Stimulated activated naive CD8-positive, alpha-beta T cell treated with anti-CD3 and anti-CD28 coated beads, Interleukin-15, Interleukin-2, amounts not matched to agents 100 U/mL and 50 U/mL, for 24 hours (primary cell): Measurements from ENCODE around the gene TBP.

Experiments used
- ATAC-seq: fragments of 150-1000 bp; cut with Tn5 transposase; one replicate; pipeline ENCODE4 v1.10.0; 2021
- DNase-seq: peaks from one replicate; pipeline ENCODE4 v3.0.0; 2021

The TBP gene

DNA sequence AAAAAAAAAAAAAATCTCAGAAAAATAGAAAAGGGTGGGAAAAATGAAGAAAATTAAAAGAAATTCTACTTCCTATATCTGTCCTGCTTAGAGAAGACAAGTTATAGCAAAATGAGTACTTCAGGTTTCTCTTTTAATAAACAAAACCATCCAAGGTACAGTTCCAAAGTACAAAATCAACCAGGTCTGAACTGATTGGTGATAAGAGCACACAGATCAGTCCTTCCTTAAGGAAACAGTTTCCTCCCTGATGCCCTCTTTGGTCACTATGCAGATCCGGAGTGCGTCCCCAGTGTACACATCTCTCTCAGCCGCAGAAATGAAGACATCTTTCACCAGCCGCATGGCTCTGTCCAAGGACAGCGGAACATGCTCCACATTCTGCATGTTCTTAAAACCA lies 19.2 kb upstream of the TBP start:
- ATAC-seq, result no peak
- DNase-seq, result no peak

DNA sequence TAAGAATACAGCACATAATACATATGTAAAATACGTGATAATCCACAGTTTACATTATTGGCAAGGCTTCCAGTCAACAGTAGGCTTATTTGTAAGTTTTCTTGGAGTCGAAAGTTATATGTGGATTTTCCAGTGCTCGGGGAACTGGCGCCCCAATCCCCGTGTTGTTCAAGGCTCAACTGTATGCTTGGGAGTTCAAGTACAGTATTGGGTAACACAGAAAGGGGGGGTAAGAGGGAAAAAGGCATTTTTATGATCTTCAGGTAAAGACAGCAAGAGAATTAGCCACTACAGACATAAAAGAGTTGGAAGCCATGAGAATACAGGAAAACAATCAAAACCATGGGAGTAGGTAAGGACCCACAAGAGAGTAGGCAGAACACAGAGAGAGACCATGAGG lies 17.5 kb upstream of the TBP start:
- no peak for DNase-seq
- ATAC-seq, result no peak

DNA sequence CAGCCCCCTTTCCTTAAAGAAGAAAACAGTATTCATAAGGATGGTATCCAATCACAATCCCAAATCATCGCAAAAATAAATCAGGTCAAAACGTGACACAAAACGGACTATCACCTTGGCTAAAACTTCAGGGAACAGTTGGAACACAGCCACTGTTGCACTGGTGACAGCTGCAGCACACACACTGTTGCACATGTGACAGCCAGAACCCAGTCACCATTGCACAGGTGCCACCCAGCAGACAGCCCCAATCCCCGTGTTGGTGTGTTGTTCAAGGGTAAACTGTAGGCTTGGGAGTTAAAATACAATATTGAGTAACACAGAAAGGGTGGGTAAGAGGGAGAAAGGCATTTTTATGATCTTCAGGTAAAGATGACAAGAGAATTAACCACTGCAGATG lies 16.8 kb upstream of the TBP start:
- ATAC-seq, result no peak
- no peak for DNase-seq

DNA sequence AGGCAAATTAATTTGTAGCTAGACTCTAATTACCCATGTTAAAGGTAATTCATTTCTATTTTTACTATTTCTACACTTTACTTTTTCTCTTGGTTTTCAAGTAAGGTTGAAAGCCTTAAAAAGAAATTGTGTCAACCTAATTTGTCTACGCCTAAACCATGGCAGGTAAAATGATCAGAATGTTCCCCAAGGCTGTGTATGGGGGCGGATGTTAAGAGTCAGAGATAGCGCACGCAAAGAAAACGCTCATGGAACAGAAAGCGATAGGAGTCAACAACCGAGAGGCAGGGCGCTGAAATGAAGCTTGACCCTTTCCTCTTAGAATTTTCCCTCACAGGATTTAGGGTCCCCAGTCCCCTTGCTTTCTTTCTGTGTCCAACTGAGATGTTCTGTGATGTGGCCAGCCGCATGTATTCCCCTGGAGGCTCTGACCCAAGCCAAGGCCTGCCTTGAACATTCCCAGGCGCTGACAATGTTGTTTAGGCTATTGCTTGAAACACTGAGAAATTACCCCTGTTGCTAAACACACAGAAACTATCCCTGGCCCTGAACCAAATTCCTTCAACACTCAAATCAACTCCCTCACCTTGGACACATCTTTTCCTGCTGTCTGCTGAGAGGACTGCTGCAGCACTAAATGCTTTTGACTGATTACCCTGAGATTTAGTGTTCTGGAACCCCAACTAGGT lies 12.0 kb upstream of the TBP start:
- DNase-seq (no peak), ATAC-seq (no peak)

DNA sequence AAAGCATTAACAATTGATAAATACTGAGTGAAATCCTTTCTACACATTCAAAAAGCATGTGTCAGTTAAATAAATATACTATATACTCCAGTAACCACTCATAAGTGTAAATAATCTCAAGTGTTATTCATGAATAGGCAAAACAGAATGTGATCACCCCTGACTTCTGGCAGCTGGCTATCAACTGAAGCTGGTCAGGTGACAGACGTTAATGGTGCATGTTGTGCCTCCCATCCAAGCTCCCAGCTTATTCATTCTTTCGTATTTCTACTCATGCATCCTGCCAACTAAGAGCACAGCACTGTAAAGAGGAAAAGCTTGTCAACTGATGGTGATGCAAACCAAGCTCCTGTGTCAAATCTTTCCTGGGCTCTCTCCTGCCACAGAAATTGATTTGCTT lies 8.8 kb upstream of the TBP start:
- no peak for DNase-seq
- ATAC-seq, result no peak

DNA sequence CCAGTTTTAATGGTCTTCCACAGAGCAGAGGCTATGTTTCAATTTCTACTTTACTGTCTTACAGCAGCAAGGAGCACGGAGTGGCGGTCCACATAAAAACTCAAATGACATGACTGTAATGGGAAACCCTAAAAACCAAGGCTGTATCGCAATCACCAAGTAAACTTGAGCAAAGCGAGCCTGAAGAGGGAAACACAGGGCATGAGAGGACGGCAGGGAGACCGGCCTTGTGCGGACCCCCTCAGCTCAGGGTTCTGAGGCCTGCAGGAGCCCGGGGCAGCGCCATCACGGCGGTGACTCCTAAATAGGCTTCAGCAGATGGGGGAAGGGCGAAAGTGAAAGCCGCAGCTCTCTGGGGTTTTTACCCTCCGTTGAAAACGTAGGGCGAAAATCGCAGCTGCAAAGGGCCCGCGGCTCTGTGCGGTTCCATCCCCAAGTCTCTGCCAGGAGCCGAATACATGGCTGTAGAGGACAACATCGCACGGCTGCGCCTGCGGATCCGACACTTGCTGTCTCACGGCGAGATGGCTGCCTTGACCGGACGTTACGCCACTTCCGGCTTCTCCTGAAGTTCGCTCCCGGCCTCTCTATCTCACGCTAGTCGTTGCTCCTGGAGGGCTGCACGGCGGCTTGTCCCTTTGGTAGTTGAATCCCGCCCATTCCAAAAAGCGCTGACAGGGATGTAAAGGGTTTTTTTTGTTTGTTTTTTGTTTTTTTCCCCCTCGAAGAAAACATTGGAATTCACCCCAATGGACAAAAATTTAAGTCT lies 1.2 kb upstream of the TBP start, which contains the start of gene PSMB1:
Gene PSMB1, minus strand, starts transcription at position 543 of the 769 bp plus-strand sequence. Its CDS starts 65 bp downstream, at position 478.
- ATAC-seq (peak; percentile 62), DNase-seq (peak; percentile 90)

DNA sequence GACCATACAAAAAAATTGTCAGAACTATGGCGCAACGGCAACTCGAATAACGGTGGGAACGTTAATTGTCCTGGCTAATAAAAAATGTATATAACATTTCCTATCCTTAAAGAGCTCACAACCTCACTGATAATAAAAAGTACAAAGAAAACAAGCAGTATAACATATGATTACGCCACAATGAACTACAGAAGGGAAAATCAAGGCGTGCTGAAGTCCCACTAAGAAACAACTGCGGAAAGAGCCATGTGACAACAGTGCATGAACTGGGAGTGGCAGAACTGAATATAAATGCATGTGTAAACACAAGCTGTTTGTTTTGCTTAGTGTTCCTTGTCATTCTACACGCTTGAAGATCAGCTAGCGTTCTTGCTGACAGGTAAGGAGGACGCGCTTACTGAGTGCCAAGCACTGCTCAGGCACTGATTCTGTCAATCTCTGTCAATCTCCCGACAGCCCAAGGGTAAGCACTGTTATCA lies 596 bp upstream of the TBP start:
- DNase-seq (no peak), ATAC-seq (peak; percentile 34)

DNA sequence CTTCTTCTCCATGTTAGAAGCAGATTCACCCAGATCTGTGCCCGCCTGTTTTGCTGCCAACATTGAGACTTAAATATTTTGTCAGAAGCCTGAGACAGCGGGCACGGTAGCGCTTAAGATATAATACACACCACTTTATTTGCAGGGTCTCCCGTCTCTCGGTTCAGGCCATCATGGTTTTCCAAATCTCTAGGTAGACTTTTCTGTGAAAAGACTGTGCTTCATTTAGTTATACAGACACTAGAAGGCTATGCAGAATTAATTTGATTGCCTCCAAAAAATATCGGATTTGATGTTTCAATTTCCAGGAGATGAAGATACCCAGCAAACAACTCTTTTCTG lies 598 bp downstream of the TBP start:
- ATAC-seq (no peak), DNase-seq (no peak)

DNA sequence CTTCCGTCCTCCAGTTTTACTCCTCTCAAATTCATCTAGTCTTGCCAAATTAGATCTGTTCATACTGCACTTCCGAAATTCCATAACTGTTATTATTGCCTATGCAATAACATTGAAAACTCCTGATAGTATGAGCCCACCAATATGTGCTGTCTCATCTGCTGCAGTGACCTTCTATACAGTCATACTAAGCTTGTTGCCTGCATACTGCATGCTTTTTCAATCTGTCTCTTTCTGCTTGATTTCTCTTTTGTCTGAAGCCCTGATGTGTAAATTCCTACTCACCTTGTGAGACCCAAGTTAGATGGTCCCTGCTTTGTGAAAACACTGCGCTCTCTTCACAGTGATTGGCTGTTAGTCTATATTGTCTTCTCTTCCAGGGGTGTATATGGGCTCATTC lies 1.1 kb downstream of the TBP start:
- ATAC-seq (no peak), DNase-seq (no peak)

DNA sequence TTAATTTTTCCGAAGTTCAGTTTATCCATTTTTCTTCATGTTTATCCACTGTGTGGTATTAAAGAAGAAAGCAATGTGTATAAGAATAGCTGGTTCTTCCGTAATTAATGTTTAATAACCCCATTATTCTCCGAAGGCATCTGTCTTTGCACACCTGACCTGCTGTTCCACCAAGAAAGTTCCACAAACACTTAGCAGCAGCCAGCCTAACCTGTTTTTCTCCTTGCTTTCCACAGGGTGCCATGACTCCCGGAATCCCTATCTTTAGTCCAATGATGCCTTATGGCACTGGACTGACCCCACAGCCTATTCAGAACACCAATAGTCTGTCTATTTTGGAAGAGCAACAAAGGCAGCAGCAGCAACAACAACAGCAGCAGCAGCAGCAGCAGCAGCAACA lies 7.4 kb downstream of the TBP start:
- ATAC-seq (no peak), DNase-seq (no peak)

DNA sequence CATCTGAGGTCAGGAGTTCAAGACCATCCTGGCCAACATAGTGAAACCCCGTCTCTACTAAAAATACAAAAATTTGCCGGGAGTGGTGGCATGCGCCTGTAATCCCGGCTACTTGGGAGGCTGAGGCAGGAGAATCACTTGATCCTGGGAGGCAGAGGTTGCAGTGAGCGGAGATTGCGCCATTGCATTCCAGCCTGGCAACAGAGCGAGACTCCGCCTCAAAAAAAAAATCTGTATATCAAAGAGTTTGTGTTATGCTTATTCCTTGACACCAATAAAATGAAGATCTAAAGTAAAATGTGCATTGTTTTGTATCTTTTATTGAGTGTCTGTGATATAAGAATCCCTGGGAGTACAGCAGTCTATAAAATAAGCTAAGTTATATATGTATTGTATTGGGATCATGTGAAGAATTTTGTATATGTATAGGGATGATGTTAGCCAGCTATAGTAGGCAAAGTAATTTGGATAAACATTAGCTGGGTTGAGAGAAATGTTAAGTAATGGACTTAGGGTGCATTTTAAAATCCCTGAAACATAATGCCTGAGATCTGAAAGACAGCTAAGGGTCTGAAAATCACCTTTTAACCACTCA lies 10.9 kb downstream of the TBP start:
- no peak for DNase-seq
- no peak for ATAC-seq

DNA sequence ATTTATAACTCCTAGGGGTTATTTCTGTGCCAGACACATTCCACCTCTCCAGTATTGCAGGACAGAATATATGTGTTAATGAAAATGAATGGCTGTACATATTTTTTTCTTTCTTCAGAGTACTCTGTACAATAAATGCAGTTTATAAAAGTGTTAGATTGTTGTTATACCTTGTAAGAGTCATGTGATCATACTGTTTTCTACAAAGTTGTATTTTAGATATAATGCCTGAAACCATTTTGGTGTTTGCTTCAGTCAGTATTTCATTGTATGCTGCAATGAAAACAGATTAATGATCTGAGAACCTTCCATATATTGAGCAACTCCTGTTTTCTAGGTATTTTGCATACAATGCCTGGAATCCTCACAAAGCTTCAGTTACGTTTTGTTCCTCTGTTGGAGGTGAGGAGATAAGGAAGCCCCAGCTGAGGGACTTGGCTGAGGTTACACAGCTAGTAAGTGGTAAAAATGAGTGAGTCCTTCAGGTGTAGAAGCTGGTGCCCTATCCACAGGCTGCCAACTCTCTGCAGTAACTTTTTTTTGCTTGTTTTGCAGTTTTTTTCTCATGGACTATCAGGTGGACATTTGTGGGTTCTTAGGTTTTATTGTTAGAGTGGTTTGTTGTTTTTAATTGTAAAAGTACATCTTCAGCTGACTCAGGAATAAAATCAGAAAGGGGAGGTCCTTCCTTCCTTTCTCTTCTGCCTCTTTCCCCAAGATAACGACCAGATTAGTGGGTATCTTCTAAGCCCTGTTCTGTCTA lies 18.7 kb downstream of the TBP start:
- ATAC-seq, result no peak
- no peak for DNase-seq

DNA sequence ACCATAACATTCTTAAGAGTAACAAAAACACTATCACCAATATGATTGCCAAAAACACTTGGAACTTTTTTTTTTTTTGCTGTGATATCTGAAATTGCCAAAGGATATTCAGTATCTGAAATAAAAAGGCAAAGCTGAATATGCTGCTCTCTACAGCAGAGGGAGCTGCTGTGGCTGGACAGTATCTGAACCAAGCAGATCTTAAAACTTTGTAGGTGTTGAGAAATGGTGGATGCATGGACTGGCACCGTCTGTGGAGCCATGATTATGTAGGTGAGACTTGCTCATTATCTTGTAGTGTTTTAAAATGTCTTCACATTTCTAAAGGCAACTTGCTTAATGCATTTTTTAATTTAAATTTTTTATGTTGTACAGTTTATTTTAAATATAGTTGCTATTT lies 21.1 kb downstream of the TBP start:
- DNase-seq, result no peak
- no peak for ATAC-seq

DNA sequence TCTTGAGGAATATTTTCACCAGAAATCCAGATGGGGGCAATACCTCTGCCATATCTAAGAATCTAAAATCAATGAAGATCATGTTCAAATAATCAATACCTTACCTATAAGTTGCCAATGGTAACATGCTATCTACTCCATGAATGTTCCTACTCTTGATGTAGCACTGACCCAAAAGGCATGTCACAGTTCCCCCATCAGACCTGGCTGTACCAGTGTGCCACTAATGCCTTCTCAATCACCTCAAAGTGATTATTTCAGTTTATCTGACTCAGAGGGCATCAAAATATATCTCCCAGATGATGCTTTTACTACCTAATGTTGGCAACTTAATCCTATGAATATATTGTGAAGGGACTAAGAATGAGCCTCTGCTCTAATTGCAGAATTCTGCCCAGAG lies 24.7 kb downstream of the TBP start:
- no peak for DNase-seq
- ATAC-seq, result no peak

DNA sequence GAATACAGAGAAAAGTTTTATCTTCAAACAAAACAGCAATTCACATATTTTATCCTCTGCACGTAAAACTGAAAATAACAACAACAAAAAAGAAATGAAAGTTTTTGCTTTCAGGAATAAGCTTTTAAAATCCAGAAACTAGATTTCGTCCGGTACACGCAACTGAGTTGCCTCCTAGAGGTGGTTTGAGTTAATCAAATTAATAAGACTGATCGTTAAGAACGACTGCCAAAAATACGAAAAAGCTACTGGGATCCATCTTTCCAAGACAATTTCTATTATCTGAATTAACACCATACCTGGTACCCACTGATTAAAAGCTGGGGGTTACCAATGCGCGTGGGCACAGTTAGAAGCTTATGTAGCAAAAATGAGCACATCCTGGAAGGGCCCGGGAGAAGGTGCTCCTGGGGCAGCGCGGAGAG lies 29.6 kb downstream of the TBP start:
- ATAC-seq (no peak), DNase-seq (no peak)

DNA sequence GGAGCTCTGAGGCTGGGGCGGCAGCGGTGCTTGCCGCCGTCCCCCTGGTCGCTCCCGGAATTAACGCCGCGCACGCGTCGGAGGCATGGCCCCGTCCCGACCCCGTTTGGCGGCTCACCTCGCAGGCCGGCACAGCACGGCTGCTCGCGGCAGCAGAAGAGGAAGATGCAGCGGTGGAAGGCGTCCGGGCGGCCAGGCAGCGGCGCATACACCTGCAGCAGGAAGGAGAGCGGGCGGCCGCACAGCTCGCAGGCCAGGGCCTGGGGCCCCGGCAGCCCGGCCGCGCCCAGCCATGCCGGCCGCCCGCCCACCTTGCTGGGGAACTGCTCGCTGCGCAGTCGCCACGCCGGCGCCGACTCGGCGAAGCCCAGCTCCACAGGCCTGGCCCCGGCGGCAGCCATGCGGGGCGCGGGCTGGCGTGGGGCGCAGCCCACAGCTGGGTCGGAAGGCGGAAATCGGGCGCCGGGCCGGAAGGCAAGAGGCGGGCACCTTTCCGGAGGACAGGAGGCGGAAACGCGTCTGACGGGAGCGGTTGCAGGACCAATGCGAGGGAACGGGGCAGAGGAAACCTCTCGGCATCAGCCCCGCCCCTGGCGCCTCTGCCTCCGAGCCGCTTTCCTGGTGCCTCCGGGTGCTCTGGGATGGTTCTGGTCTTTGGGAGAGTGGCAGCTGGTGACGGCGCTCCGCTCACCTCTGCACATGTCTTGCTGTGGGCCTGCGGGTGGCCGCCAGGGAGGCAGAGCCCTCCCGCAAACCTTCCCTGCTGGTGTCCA lies 30.2 kb downstream of the TBP start, which contains the start of gene PDCD2:
Gene PDCD2, minus strand, starts transcription at position 457 of the 773 bp plus-strand sequence. Its CDS starts 56 bp downstream, at position 401.
- DNase-seq, result peak; percentile 91
- peak; percentile 98 for ATAC-seq

DNA sequence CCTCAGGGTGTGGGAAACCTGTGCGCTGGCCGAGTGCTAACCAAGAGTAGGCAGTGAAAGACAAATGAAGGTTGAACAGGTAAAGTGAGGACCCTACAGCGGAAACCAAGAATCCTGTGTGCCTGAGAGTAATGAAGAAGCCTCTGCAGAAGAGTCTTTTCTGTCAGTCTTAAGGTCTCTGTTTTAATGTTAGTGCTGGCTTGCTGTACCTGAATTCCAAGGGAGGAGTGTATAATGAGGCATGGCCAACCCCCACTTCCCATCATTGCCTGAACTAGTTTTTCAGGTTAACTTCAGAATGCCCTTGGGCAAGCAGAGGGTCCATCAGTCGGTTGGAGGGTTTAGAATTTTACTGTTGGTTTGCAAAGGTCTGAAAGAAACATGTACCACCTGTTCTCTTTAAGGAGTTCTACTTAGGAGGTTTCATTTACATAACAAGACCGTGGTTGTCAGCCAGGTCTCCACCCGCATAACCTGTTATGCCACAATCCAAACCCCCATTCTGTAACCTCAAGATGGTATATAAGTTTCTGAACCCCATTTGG lies 30.9 kb downstream of the TBP start:
- DNase-seq (no peak), ATAC-seq (no peak)

DNA sequence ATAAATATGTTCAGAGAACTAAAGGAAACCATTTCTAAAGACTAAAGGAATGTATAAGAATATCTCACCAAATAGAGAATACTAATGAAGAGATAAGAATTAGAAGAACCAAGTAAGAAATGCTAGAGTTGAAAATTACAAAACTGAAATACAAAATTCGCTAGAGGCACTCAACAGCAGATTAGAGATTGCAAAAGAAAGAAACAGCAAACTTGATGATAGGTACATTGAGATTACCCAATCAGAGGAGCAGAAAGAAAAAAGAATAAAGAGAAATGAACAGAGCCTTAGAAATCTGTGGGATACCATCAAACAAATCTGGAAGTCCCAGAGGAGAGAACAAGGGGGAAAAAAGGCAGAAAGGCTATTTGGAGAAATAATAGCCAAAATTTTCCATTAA lies 36.6 kb downstream of the TBP start:
- ATAC-seq (no peak), DNase-seq (no peak)

DNA sequence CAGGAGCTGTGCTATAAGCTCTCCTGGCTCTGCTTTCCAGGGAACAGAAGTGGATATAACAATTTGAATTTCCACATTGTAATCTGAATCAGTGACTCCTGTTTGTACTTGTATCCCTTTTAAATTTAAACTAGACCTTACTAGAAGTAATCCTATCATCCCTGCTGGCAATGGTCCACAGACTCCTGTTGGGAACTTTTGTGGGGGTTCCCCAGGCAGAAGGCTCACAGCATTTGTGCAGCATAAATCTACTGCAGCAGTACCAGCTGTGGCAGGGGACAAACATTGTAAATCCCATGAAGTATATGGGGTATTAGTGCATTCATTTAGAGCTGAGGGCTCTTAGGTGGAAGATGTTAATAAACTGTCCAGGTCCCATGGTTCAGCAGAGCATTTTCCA lies 42.3 kb downstream of the TBP start:
- no peak for DNase-seq
- no peak for ATAC-seq

DNA sequence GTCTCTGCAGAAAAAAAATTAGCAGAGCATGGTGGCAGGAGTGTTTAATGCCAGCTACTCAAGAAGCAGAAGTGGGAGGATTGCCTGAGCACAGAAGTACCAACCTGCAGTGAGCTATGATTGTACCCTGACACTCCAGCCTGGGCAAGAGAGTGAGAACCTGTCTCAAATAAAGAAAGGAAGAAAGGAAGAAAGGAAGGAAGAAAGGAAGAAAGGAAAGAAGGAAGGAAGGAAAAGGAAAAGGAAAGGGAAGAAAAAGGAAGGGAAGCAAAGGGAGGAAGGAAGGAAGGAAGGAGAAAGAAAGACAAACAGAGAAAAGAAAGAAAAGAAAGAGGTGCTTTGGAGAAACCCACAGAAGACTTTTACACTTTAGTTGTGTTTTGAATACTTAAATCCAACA lies 43.1 kb downstream of the TBP start:
- no peak for ATAC-seq
- DNase-seq, result no peak

DNA sequence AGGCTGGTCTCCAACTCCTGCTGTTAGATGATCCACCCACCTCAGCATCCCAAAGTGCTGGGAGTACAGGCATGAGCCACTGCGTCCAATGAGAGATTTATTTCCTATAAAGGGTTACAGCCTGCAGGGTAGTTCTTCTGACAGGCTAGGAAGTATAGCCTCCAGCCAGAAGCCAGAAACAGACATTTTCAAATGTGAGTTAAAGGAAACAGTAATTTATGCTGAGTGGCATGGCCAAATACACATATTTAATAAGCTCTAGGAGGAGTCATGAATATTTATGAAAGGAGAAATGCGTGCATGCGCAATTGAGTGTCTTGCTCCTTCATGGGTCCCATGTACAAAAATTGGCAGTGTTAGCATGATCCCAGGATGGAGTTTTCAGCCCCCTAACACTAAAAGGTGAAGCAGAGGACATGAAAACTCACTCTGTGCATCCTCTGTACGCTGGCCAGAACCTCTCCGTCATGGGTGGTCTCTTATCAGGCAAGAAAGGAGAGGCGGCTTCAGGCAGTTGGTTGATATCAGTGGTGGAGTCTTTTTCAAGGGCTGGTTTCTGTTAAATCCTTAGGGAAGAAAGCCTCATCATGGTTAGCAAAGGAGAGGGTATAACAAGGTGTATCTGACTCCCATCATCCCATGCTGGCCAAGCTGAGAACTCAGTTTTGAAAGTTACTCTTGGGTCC lies 51.5 kb downstream of the TBP start:
- ATAC-seq, result no peak
- DNase-seq, result no peak
